ENCODE results near the gene AFAP1. TPM values are rescaled to one million over a fixed set of nuclear protein-coding genes. Genes with fewer than 3 reads are reported as not detected.
"Not testable (repeated sequence)": the region's sequence is repeated elsewhere in the genome, so short reads cannot be mapped to it uniquely, and the experiment has no call there.

Gene AFAP1
- total RNA-seq, 2 donors from 2014 or later: 7.2 to 9.1 TPM

- Mint-ChIP-seq H3K9me3 (no peaks in the 10 kb centered on the region), H3K36me3 (no peaks in the 10 kb centered on the region), H3K27me3 (peaks cover 0 to 16% of the 10 kb centered on the region in 2 donors), H3K4me1 (ENCODE audit: low read depth in 2 of 2) (peaks cover 5 to 9% of the 10 kb centered on the region in 2 donors), H3K27ac (no peak overlapping the region), H3K4me3 (no peak overlapping the region)
- no peak for ATAC-seq
- no peak for DNase-seq (ENCODE audit: low spot score)
Measured at GRCh38 chr4:7933651-7934510, 5.8 kb downstream of the AFAP1 start.

GRCh38 chr4:7932287-7932686, 7.4 kb downstream of the AFAP1 start:
- no peaks in the 10 kb centered on the region for H3K9me3 Mint-ChIP-seq
- H3K36me3 Mint-ChIP-seq: no peaks in the 10 kb centered on the region
- H3K27me3 Mint-ChIP-seq: peaks cover 0 to 10% of the 10 kb centered on the region in 2 donors

GRCh38 chr4:7929118-7929951, 10.3 kb downstream of the AFAP1 start:
- Mint-ChIP-seq H3K4me1 (ENCODE audit: low read depth in 2 of 2) (peaks cover 5% of the 10 kb centered on the region in 2 donors), H3K4me3 (no peak overlapping the region), H3K9me3 (no peaks in the 10 kb centered on the region), H3K27me3 (peaks cover 0 to 2% of the 10 kb centered on the region in 2 donors), H3K36me3 (no peaks in the 10 kb centered on the region), H3K27ac (no peak overlapping the region)
- ATAC-seq (peak in 1 of 2 donors; percentile 32), DNase-seq (ENCODE audit: low spot score) (no peak)

More at GRCh38 chr4:7932287-7932686, 7.4 kb downstream of the AFAP1 start:
- H3K27ac Mint-ChIP-seq: no peak overlapping the region
- ATAC-seq: no peak
- H3K4me3 Mint-ChIP-seq: no peak overlapping the region
- no peak for DNase-seq (ENCODE audit: low spot score)
- H3K4me1 Mint-ChIP-seq (ENCODE audit: low read depth in 2 of 2): peaks cover 0 to 2% of the 10 kb centered on the region in 2 donors

- Mint-ChIP-seq H3K4me1 (ENCODE audit: low read depth in 2 of 2) (peaks cover 5% of the 10 kb centered on the region in 2 donors), H3K4me3 (no peak overlapping the region), H3K27me3 (no peaks in the 10 kb centered on the region), H3K36me3 (no peaks in the 10 kb centered on the region), H3K9me3 (no peaks in the 10 kb centered on the region), H3K27ac (no peak overlapping the region)
- DNase-seq (ENCODE audit: low spot score): no peak
- ATAC-seq: no peak
Measured at GRCh38 chr4:7928711-7929110, 10.9 kb downstream of the AFAP1 start.

GRCh38 chr4:7926822-7927221, 12.8 kb downstream of the AFAP1 start:
- Mint-ChIP-seq H3K4me1 (ENCODE audit: low read depth in 2 of 2) (peaks cover 5% of the 10 kb centered on the region in 2 donors), H3K27me3 (peaks cover 2 to 6% of the 10 kb centered on the region in 2 donors), H3K9me3 (no peaks in the 10 kb centered on the region), H3K27ac (no peak overlapping the region), H3K4me3 (no peak overlapping the region), H3K36me3 (no peaks in the 10 kb centered on the region)
- no peak for DNase-seq (ENCODE audit: low spot score)
- ATAC-seq: no peak

GRCh38 chr4:7924570-7924969, 15.1 kb downstream of the AFAP1 start:
- peak in 1 of 2 donors; percentile 27 for ATAC-seq
- no peak overlapping the region for H3K27ac Mint-ChIP-seq

GRCh38 chr4:7924163-7924562, 15.5 kb downstream of the AFAP1 start:
- Mint-ChIP-seq H3K27ac (no peak overlapping the region), H3K27me3 (peaks cover 2 to 6% of the 10 kb centered on the region in 2 donors)

More at GRCh38 chr4:7924570-7924969, 15.1 kb downstream of the AFAP1 start:
- H3K4me1 Mint-ChIP-seq (ENCODE audit: low read depth in 2 of 2): peaks cover 4 to 5% of the 10 kb centered on the region in 2 donors
- H3K36me3 Mint-ChIP-seq: no peaks in the 10 kb centered on the region
- no peak for DNase-seq (ENCODE audit: low spot score)
- no peaks in the 10 kb centered on the region for H3K9me3 Mint-ChIP-seq
- peaks cover 2 to 6% of the 10 kb centered on the region in 2 donors for H3K27me3 Mint-ChIP-seq
- H3K4me3 Mint-ChIP-seq: no peak overlapping the region

GRCh38 chr4:7922466-7922865, 17.2 kb downstream of the AFAP1 start:
- Mint-ChIP-seq H3K27me3 (peaks cover 2 to 6% of the 10 kb centered on the region in 2 donors), H3K9me3 (no peaks in the 10 kb centered on the region), H3K27ac (no peak overlapping the region), H3K36me3 (no peaks in the 10 kb centered on the region), H3K4me1 (ENCODE audit: low read depth in 2 of 2) (peaks cover 2 to 5% of the 10 kb centered on the region in 2 donors), H3K4me3 (no peak overlapping the region)
- no peak for ATAC-seq
- no peak for DNase-seq (ENCODE audit: low spot score)

More at GRCh38 chr4:7924163-7924562, 15.5 kb downstream of the AFAP1 start:
- ATAC-seq: no peak
- H3K4me1 Mint-ChIP-seq (ENCODE audit: low read depth in 2 of 2): peaks cover 2 to 5% of the 10 kb centered on the region in 2 donors
- no peaks in the 10 kb centered on the region for H3K9me3 Mint-ChIP-seq
- H3K36me3 Mint-ChIP-seq: no peaks in the 10 kb centered on the region
- H3K4me3 Mint-ChIP-seq: no peak overlapping the region
- DNase-seq (ENCODE audit: low spot score): no peak

- Mint-ChIP-seq H3K4me1 (ENCODE audit: low read depth in 2 of 2) (peaks cover 0 to 4% of the 10 kb centered on the region in 2 donors), H3K4me3 (no peak overlapping the region), H3K27ac (no peak overlapping the region), H3K36me3 (no peaks in the 10 kb centered on the region), H3K27me3 (peaks cover 6 to 8% of the 10 kb centered on the region in 2 donors), H3K9me3 (no peaks in the 10 kb centered on the region)
- DNase-seq (ENCODE audit: low spot score): no peak
- ATAC-seq: no peak
Measured at GRCh38 chr4:7918981-7919380, 20.7 kb downstream of the AFAP1 start.

- H3K36me3 Mint-ChIP-seq; H3K27ac Mint-ChIP-seq; DNase-seq (ENCODE audit: low spot score); H3K4me3 Mint-ChIP-seq; ATAC-seq; H3K4me1 Mint-ChIP-seq (ENCODE audit: low read depth in 2 of 2); H3K27me3 Mint-ChIP-seq; H3K9me3 Mint-ChIP-seq: not testable (repeated sequence)
Measured at GRCh38 chr4:7918187-7918586, 21.5 kb downstream of the AFAP1 start.

GRCh38 chr4:7917669-7918068, 22.0 kb downstream of the AFAP1 start:
- H3K9me3 Mint-ChIP-seq: no peaks in the 10 kb centered on the region
- peaks cover 0 to 4% of the 10 kb centered on the region in 2 donors for H3K4me1 Mint-ChIP-seq (ENCODE audit: low read depth in 2 of 2)
- H3K27ac Mint-ChIP-seq: no peak overlapping the region
- ATAC-seq (no peak), DNase-seq (ENCODE audit: low spot score) (no peak)
- no peaks in the 10 kb centered on the region for H3K36me3 Mint-ChIP-seq
- H3K4me3 Mint-ChIP-seq: no peak overlapping the region
- H3K27me3 Mint-ChIP-seq: peaks cover 6 to 8% of the 10 kb centered on the region in 2 donors

- Mint-ChIP-seq H3K4me1 (ENCODE audit: low read depth in 2 of 2) (peaks cover 0 to 4% of the 10 kb centered on the region in 2 donors), H3K27me3 (peaks cover 0 to 11% of the 10 kb centered on the region in 2 donors), H3K36me3 (no peaks in the 10 kb centered on the region), H3K9me3 (no peaks in the 10 kb centered on the region), H3K4me3 (no peak overlapping the region), H3K27ac (no peak overlapping the region)
- ATAC-seq (no peak), DNase-seq (ENCODE audit: low spot score) (no peak)
Measured at GRCh38 chr4:7915875-7916242, 23.8 kb downstream of the AFAP1 start.

GRCh38 chr4:7912826-7913225, 26.8 kb downstream of the AFAP1 start:
- Mint-ChIP-seq H3K27ac (no peak overlapping the region), H3K27me3 (peaks cover 0 to 16% of the 10 kb centered on the region in 2 donors), H3K4me1 (ENCODE audit: low read depth in 2 of 2) (peaks cover 4 to 10% of the 10 kb centered on the region in 2 donors), H3K36me3 (no peaks in the 10 kb centered on the region), H3K4me3 (no peak overlapping the region), H3K9me3 (no peaks in the 10 kb centered on the region)
- no peak for DNase-seq (ENCODE audit: low spot score)
- ATAC-seq: no peak
